Kidney (tissue), 14 donors: ENCODE data around the gene MT1HL1. TPM values are rescaled to one million over a fixed set of nuclear protein-coding genes. Genes with fewer than 3 reads are reported as not detected.

Experiments used
- DNase-seq, 5 donors: peaks; one replicate each; pipeline ENCODE4 v3.0.0-alpha.2; 2013 to 2020
- FAIRE-seq: peaks from 2 replicates; lab custom pipeline; 2012; peaks lifted over from hg19 to GRCh38; lab: Jason Lieb, UNC
- H3K27ac ChIP-seq, 2 donors: one replicate each; pipeline ENCODE4 v1.7.0; 2013; ENCODE audit warnings: low read depth in 2 of 2, low read length in 2 of 2, inconsistent platforms in 1 of 2
- H3K27me3 ChIP-seq: one replicate; pipeline ENCODE4 v1.7.1; 2013; ENCODE audit warnings: low read length, inconsistent platforms; ENCODE audit not compliant: control insufficient read depth, insufficient read depth
- H3K36me3 ChIP-seq, 3 donors: one replicate each; pipeline versions ENCODE4 v1.7.0 to v1.7.1; 2013; ENCODE audit warnings: low read length in 3 of 3, control low read depth in 1 of 3, inconsistent platforms in 1 of 3; ENCODE audit not compliant: insufficient read depth in 3 of 3, control insufficient read depth in 2 of 3
- H3K4me1 ChIP-seq, 3 donors: one replicate each; pipeline versions ENCODE4 v1.7.0 to v1.7.1; 2013; ENCODE audit warnings: low read length in 3 of 3, inconsistent platforms in 1 of 3, low read depth in 1 of 3; ENCODE audit not compliant: control insufficient read depth in 2 of 3, insufficient read depth in 2 of 3
- H3K4me3 ChIP-seq, 3 donors: one replicate each; pipeline versions ENCODE4 v1.7.0 to v1.8.1; 2013; ENCODE audit warnings: low read length in 3 of 3, control low read depth in 1 of 3, inconsistent platforms in 1 of 3
- H3K9ac ChIP-seq, 3 donors: one replicate each; pipeline versions ENCODE4 v1.7.0 to v1.7.1; 2013; ENCODE audit warnings: low read length in 3 of 3, control low read depth in 1 of 3, inconsistent platforms in 1 of 3
- H3K9me3 ChIP-seq, 3 donors: one replicate each; pipeline versions ENCODE4 v1.7.0 to v1.7.1; 2013; ENCODE audit warnings: low read length in 3 of 3, control low read depth in 1 of 3, inconsistent platforms in 1 of 3; ENCODE audit not compliant: control insufficient read depth in 2 of 3, insufficient read depth in 1 of 3
- CTCF ChIP-seq: IDR thresholded peaks from 3 replicates; pipeline ENCODE4 v1.5.1; 2012; ENCODE audit warnings: mild to moderate bottlenecking, moderate library complexity, borderline replicate concordance; ENCODE audit not compliant: insufficient read depth; ENCODE audit errors: extremely low read depth
- intact Hi-C: fragments of 100-400 bp; cut with DNase I; formaldehyde crosslinking; loops from one replicate; pipeline ENCODE4 v1.11.1; 2022
- polyA plus RNA-seq: library from polyadenylated mRNA; stranded (reverse); fragments of 350-450 nt; fragmentation: Illumina TruSeq; extraction: RNeasy Lipid Tissue Mini Kit (QIAGEN cat#74804); gene quantifications from one replicate; pipeline ENCODE4 v1.2.3, GENCODE V29; 2014; ENCODE audit warnings: low read depth, low replicate concordance; ENCODE audit not compliant: insufficient read depth
- total RNA-seq: library from RNA; stranded (reverse); fragmentation: NEBNext Ultra II Directional; extraction: Animal tissue kit (Norgen Biotek cat#: 25700); gene quantifications from one replicate; pipeline ENCODE4 v1.2.1, GENCODE V29; 2021
- donor health status: control.
- donor health status: control.
- donor health status: control.
- donor health status: control.
- donor health status: control.
- donor health status: DM: yes; HTN: yes; CAD: no.
- donor health status: Normal renal cell carcinoma (clear cell type).

The MT1HL1 gene
- total and polyA plus RNA-seq, 2 donors from 2014 or later = not detected

GRCh38 chr1:237029850-237030535 is 25.8 kb upstream of the MT1HL1 start:
- H3K27ac ChIP-seq = no peak overlapping the region
- no peak for TF ChIP-seq CTCF

GRCh38 chr1:237029240-237029639 is 25.0 kb upstream of the MT1HL1 start:
- Histone ChIP-seq H3K4me3 (no peak overlapping the region), H3K27me3 (no peaks in the 10 kb centered on the region), H3K9ac (no peak overlapping the region), H3K9me3 (peaks cover 0 to 2% (median 0%) of the 10 kb centered on the region in 3 donors), H3K27ac (no peak overlapping the region), H3K36me3 (no peaks in the 10 kb centered on the region), H3K4me1 (no peaks in the 10 kb centered on the region)
- TF ChIP-seq CTCF = no peak
- DNase-seq = no peak
- intact Hi-C loops = no loop called here
- FAIRE-seq = no peak

More at GRCh38 chr1:237029850-237030535, 25.8 kb upstream of the MT1HL1 start:
- FAIRE-seq (no peak), DNase-seq (no peak)
- Histone ChIP-seq H3K36me3 (no peaks in the 10 kb centered on the region), H3K27me3 (no peaks in the 10 kb centered on the region), H3K4me1 (no peaks in the 10 kb centered on the region), H3K9ac (no peak overlapping the region), H3K9me3 (peaks cover 0 to 2% (median 0%) of the 10 kb centered on the region in 3 donors), H3K4me3 (no peak overlapping the region)
- intact Hi-C loops = no loop called here

- TF ChIP-seq CTCF = no peak
- intact Hi-C loops = no loop called here
- Histone ChIP-seq H3K4me1 (no peaks in the 10 kb centered on the region), H3K4me3 (no peak overlapping the region), H3K36me3 (no peaks in the 10 kb centered on the region), H3K27me3 (no peaks in the 10 kb centered on the region), H3K27ac (no peak overlapping the region), H3K9ac (no peak overlapping the region), H3K9me3 (peaks cover 0 to 2% (median 0%) of the 10 kb centered on the region in 3 donors)
- DNase-seq (no peak), FAIRE-seq (no peak)
Observed at GRCh38 chr1:237025358-237026074, 21.3 kb upstream of the MT1HL1 start.
